GM12878 (cell line): ENCODE results near the gene TGFB2. TPM values are rescaled to one million over a fixed set of nuclear protein-coding genes. Genes with fewer than 3 reads are reported as not detected.

Experiments
- ATAC-seq: fragments of 200-7000 bp; cut with Tn5 transposase; 3 replicates; pipeline ENCODE4 v1.9.1; 2020; ENCODE audit warnings: mild to moderate bottlenecking, moderate library complexity
- BruUV-seq: library from RNA; stranded (reverse); fragments of 400-500 nt; replicated peaks from 2 replicates; lab custom pipeline; 2021; lab: Mats Ljungman, UMichigan
- CTCF ChIA-PET: fragments of 300-600 bp; sonication (Branson Sonifier 250); formaldehyde crosslinking; extraction: SDS; loops from one replicate; lab custom pipeline; 2021; ENCODE audit warnings: inconsistent platforms; lab: Yijun Ruan, JAX
- POLR2A ChIA-PET: fragments of 350-600 bp; formaldehyde crosslinking; extraction: SDS; loops from one replicate; lab custom pipeline; 2021; ENCODE audit warnings: inconsistent platforms; lab: Charles Lee
- RAD21 ChIA-PET: fragments of 300-600 bp; sonication (Branson Sonifier 250); formaldehyde crosslinking; loops from one replicate; lab custom pipeline; 2023; ENCODE audit warnings: antibody characterized with exemption; ENCODE audit not compliant: unreplicated experiment; lab: Charles Lee
- SMC1A ChIA-PET: fragments of 300-600 bp; sonication (Branson Sonifier 250); formaldehyde crosslinking; loops from one replicate; lab custom pipeline; 2023; ENCODE audit not compliant: unreplicated experiment, uncharacterized antibody; lab: Charles Lee
- DNase-seq: peaks from one replicate; pipeline ENCODE4 v3.0.0-alpha.2; 2011; ENCODE audit warnings: low read depth, low spot score
- FAIRE-seq: peaks from 3 replicates; lab custom pipeline; 2011; peaks lifted over from hg19 to GRCh38; lab: Jason Lieb, UNC
- H2AFZ ChIP-seq: 2 replicates; pipeline ENCODE4 v1.6.0; 2011; ENCODE audit warnings: low read depth, low read length, control low read depth; ENCODE audit not compliant: control insufficient read depth
- H3K27ac ChIP-seq: 2 replicates; pipeline ENCODE4 v1.5.1; 2011; ENCODE audit warnings: control low read depth; ENCODE audit not compliant: control insufficient read depth, insufficient read depth
- H3K27me3 ChIP-seq, 2 experiments: replicated peaks in 1 of 2; 2 replicates each; pipeline versions ENCODE4 v1.6.0 to v1.6.1; 2011; ENCODE audit warnings: low read length in 1 of 2; ENCODE audit not compliant: control insufficient read depth in 2 of 2, insufficient read depth in 2 of 2
- H3K36me3 ChIP-seq, 2 experiments: 2 replicates each; pipeline ENCODE4 v1.5.1; 2011; ENCODE audit warnings: low read length in 1 of 2; ENCODE audit not compliant: control insufficient read depth in 2 of 2, insufficient read depth in 2 of 2
- H3K4me1 ChIP-seq: 2 replicates; pipeline ENCODE4 v1.6.1; 2011; ENCODE audit warnings: mild to moderate bottlenecking, low read length, moderate library complexity, mixed read lengths; ENCODE audit not compliant: control insufficient read depth, insufficient read depth
- H3K4me2 ChIP-seq: 2 replicates; pipeline ENCODE4 v1.6.0; 2011; ENCODE audit warnings: control low read depth; ENCODE audit not compliant: control insufficient read depth, insufficient read depth
- H3K4me3 ChIP-seq: fragments of 200-600 bp; sonication (generic); 2 replicates; pipeline ENCODE4 v1.5.1; 2016
- H3K79me2 ChIP-seq: 2 replicates; pipeline ENCODE4 v1.6.0; 2011; ENCODE audit warnings: low read length; ENCODE audit not compliant: control insufficient read depth, insufficient read depth
- H3K9ac ChIP-seq: 2 replicates; pipeline ENCODE4 v1.8.0; 2011; ENCODE audit warnings: low read length, control low read depth, mixed read lengths; ENCODE audit not compliant: control insufficient read depth, insufficient read depth
- H3K9me3 ChIP-seq: replicated peaks from 3 replicates; pipeline ENCODE4 v1.5.1; 2011; ENCODE audit warnings: mild to moderate bottlenecking, low read length; ENCODE audit not compliant: control insufficient read depth, insufficient read depth
- H4K20me1 ChIP-seq: 2 replicates; pipeline ENCODE4 v1.6.0; 2011; ENCODE audit not compliant: control insufficient read depth, insufficient read depth
- BMI1 ChIP-seq: fragments of 450-650 bp; IDR thresholded peaks from 2 replicates; pipeline ENCODE4 v1.6.1; 2016; ENCODE audit warnings: mild to moderate bottlenecking, moderate library complexity, borderline replicate concordance
- GABPA ChIP-seq: IDR thresholded peaks from 2 replicates; pipeline ENCODE4 v1.6.1; 2014; ENCODE audit warnings: antibody characterized with exemption, low read depth, mild to moderate bottlenecking, inconsistent platforms
- KDM1A ChIP-seq: fragments of 200-600 bp; sonication (generic); IDR thresholded peaks from 2 replicates; pipeline ENCODE4 v1.6.1; 2016; ENCODE audit warnings: borderline replicate concordance
- LARP7 ChIP-seq: fragments of 450-650 bp; IDR thresholded peaks from 2 replicates; pipeline ENCODE4 v1.6.1; 2017; ENCODE audit warnings: mild to moderate bottlenecking
- MEF2B ChIP-seq: fragments of 450-650 bp; IDR thresholded peaks from 2 replicates; pipeline ENCODE4 v1.6.1; 2018; ENCODE audit warnings: mild to moderate bottlenecking, moderate library complexity; ENCODE audit not compliant: partially characterized antibody, poor library complexity, severe bottlenecking
- MYC ChIP-seq: IDR thresholded peaks from 2 replicates; pipeline ENCODE4 v1.6.1; 2011; ENCODE audit warnings: mild to moderate bottlenecking, low read length, moderate library complexity, inconsistent platforms; ENCODE audit not compliant: insufficient read depth, insufficient replicate concordance, insufficient read length, severe bottlenecking
- NFYA ChIP-seq: IDR thresholded peaks from 2 replicates; pipeline ENCODE4 v1.6.1; 2011; ENCODE audit warnings: low read depth, mild to moderate bottlenecking, low read length, improper control_type of control experiment, borderline replicate concordance
- RAD21 ChIP-seq: IDR thresholded peaks from 2 replicates; pipeline ENCODE4 v1.6.1; 2011; ENCODE audit warnings: mild to moderate bottlenecking, low read depth, low read length, moderate library complexity; ENCODE audit not compliant: insufficient read depth
- SMC3 ChIP-seq: IDR thresholded peaks from 2 replicates; pipeline ENCODE4 v1.6.1; 2011; ENCODE audit warnings: low read length, improper control_type of control experiment, borderline replicate concordance
- ZBTB4 ChIP-seq: fragments of 450-650 bp; formaldehyde crosslinking; IDR thresholded peaks from 2 replicates; pipeline ENCODE4 v1.4.0; 2022; ENCODE audit warnings: mild to moderate bottlenecking, moderate library complexity
- WGBS: methylation state at CpG from one replicate; pipeline ENCODE4 v1.1.6; 2016; ENCODE audit warnings: low lambda C conversion rate; ENCODE audit not compliant: insufficient replicate concordance, insufficient coverage; ENCODE audit errors: missing lambda C conversion rate; 5-methylcytosine and 5-hydroxymethylcytosine counted together
- in situ Hi-C: fragments of 300-500 bp; cut with MboI; formaldehyde crosslinking; loops from 9 replicates; pipeline ENCODE4 v1.14.3; 2018; ENCODE audit warnings: mixed read lengths
- intact Hi-C: fragments of 100-400 bp; cut with micrococcal nuclease; formaldehyde crosslinking; loops from one replicate; pipeline ENCODE4 v1.14.2; 2022; ENCODE audit not compliant: unreplicated experiment
- polyA plus RNA-seq, 11 experiments: library from polyadenylated mRNA; depleted of rRNA in 4 of 11; unstranded in 6 of 11; stranded (reverse) in 5 of 11; fragments of >200 nt; fragmentation: Nextera tagmentation in 4 of 11; fragmentation: Illumina TruSeq in 1 of 11; extraction: Ambion mirVana in 4 of 11; extraction: Trizol in 1 of 11; gene quantifications; 1 replicate in 1 of 11; 2 replicates in 10 of 11; pipeline versions ENCODE4 v1.2.1 to v1.2.3, GENCODE V29; 2011 to 2016; ENCODE audit warnings: inconsistent platforms in 2 of 11, missing spikeins in 2 of 11, low read depth in 1 of 11
- total RNA-seq, 4 experiments: library from RNA; depleted of rRNA in 3 of 4; stranded (reverse); fragments of >200 nt in 3 of 4; fragmentation: Illumina TruSeq in 1 of 4; extraction: Trizol in 1 of 4; gene quantifications; 2 replicates each; pipeline versions ENCODE4 v1.2.1 to v1.2.3, GENCODE V29; 2013 to 2021
- TF ChIP-seq, protein P1 (sequence below): IDR thresholded peaks from 2 replicates; pipeline ENCODE4 v1.6.1; 2011; ENCODE audit warnings: mild to moderate bottlenecking, low read depth, low read length, moderate library complexity; ENCODE audit not compliant: insufficient replicate concordance
- TF ChIP-seq, protein P2 (sequence below): IDR thresholded peaks from 2 replicates; pipeline ENCODE4 v1.6.1; 2012; ENCODE audit warnings: low read depth, low read length, improper control_type of control experiment
- TF ChIP-seq, protein P3 (sequence below): fragments of 450-650 bp; IDR thresholded peaks from 2 replicates; pipeline ENCODE4 v1.6.1; 2016; ENCODE audit warnings: mild to moderate bottlenecking
- TF ChIP-seq, protein P4 (sequence below): fragments of 450-650 bp; formaldehyde crosslinking; IDR thresholded peaks from 2 replicates; pipeline ENCODE4 v1.5.0; 2022; ENCODE audit warnings: mild to moderate bottlenecking, missing genetic modification characterization

TGFB2 gene
- total and polyA plus RNA-seq, 10 of the 15 experiments (the other 5 are each of a cell fraction or from before 2014, with no cell fraction given), result 0.03 to 0.11 (median 0.04) TPM; not detected in 6

DNA sequence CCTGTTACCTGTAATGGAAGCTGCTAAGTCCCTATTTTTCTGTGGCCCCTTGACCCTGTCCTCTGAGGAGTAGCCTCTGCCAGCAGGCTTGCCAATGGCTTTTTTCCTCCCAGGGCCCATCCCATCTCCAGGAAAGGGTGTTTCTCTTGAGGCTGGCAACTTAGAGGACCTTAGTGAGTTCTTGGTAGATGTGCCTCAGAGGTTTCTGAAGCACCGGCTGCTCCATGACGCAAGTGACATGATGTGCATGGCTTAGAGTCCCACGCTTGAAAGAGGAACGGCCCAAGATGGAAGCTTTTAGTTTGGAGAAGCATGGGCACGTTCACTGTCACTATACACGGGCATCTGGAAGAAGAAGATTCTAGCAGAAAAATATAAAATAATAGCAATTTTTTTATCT lies 63.0 kb downstream of the TGFB2 start:
- DNase-seq, result no peak
- no peak overlapping the region for H2AFZ ChIP-seq
- ChIA-PET POLR2A (no interaction called here), RAD21 (no interaction called here), CTCF (no interaction called here), SMC1A (no interaction called here)
- no peak overlapping the region for H3K9ac ChIP-seq
- in situ Hi-C loops (no loop called here), intact Hi-C loops (no loop called here)
- no peaks in the 10 kb centered on the region for H3K79me2 ChIP-seq
- WGBS, result 18% methylated on average over 6 of the region's 6 CpGs
- H3K36me3 ChIP-seq, result no peaks in the 10 kb centered on the region
- H3K4me2 ChIP-seq, result no peak overlapping the region
- H3K4me1 ChIP-seq, result no peaks in the 10 kb centered on the region
- H3K9me3 ChIP-seq, result no peaks in the 10 kb centered on the region
- H4K20me1 ChIP-seq, result no peaks in the 10 kb centered on the region
- no peak overlapping the region for H3K27ac ChIP-seq
- no peak for ATAC-seq
- no peak for FAIRE-seq
- no peak overlapping the region for H3K4me3 ChIP-seq
- no peaks in the 10 kb centered on the region for H3K27me3 ChIP-seq
- no TSS peak for BruUV-seq
- TF ChIP-seq LARP7 (no peak), GABPA (no peak), BMI1 (no peak), MEF2B (no peak), RAD21 (no peak), ZBTB4 (no peak), SMC3 (no peak), NFYA (no peak), KDM1A (no peak), MYC (no peak)
- TF ChIP-seq, protein P1, sequence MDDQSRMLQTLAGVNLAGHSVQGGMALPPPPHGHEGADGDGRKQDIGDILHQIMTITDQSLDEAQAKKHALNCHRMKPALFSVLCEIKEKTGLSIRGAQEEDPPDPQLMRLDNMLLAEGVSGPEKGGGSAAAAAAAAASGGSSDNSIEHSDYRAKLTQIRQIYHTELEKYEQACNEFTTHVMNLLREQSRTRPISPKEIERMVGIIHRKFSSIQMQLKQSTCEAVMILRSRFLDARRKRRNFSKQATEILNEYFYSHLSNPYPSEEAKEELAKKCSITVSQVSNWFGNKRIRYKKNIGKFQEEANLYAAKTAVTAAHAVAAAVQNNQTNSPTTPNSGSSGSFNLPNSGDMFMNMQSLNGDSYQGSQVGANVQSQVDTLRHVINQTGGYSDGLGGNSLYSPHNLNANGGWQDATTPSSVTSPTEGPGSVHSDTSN, result no peak
- TF ChIP-seq, protein P2, sequence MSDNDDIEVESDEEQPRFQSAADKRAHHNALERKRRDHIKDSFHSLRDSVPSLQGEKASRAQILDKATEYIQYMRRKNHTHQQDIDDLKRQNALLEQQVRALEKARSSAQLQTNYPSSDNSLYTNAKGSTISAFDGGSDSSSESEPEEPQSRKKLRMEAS, result no peak
- TF ChIP-seq, protein P3, sequence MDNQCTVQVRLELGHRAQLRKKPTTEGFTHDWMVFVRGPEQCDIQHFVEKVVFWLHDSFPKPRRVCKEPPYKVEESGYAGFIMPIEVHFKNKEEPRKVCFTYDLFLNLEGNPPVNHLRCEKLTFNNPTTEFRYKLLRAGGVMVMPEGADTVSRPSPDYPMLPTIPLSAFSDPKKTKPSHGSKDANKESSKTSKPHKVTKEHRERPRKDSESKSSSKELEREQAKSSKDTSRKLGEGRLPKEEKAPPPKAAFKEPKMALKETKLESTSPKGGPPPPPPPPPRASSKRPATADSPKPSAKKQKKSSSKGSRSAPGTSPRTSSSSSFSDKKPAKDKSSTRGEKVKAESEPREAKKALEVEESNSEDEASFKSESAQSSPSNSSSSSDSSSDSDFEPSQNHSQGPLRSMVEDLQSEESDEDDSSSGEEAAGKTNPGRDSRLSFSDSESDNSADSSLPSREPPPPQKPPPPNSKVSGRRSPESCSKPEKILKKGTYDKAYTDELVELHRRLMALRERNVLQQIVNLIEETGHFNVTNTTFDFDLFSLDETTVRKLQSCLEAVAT, result no peak
- TF ChIP-seq, protein P4, sequence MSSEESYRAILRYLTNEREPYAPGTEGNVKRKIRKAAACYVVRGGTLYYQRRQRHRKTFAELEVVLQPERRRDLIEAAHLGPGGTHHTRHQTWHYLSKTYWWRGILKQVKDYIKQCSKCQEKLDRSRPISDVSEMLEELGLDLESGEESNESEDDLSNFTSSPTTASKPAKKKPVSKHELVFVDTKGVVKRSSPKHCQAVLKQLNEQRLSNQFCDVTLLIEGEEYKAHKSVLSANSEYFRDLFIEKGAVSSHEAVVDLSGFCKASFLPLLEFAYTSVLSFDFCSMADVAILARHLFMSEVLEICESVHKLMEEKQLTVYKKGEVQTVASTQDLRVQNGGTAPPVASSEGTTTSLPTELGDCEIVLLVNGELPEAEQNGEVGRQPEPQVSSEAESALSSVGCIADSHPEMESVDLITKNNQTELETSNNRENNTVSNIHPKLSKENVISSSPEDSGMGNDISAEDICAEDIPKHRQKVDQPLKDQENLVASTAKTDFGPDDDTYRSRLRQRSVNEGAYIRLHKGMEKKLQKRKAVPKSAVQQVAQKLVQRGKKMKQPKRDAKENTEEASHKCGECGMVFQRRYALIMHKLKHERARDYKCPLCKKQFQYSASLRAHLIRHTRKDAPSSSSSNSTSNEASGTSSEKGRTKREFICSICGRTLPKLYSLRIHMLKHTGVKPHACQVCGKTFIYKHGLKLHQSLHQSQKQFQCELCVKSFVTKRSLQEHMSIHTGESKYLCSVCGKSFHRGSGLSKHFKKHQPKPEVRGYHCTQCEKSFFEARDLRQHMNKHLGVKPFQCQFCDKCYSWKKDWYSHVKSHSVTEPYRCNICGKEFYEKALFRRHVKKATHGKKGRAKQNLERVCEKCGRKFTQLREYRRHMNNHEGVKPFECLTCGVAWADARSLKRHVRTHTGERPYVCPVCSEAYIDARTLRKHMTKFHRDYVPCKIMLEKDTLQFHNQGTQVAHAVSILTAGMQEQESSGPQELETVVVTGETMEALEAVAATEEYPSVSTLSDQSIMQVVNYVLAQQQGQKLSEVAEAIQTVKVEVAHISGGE (CRISPR knock-in tag), result no peak
